Lower leg skin (tissue), 3 donors: ENCODE data around the gene B3GALT6.

Experiments used
- POLR2A ChIP-seq, 2 donors: fragments of 450-650 bp; IDR thresholded peaks; one replicate each; pipeline ENCODE4 v1.6.1; 2016 to 2017; ENCODE audit warnings: antibody characterized with exemption in 2 of 2, mild to moderate bottlenecking in 1 of 2, moderate library complexity in 1 of 2
- TF ChIP-seq, protein P1 (sequence below), 3 donors: fragments of 450-650 bp; IDR thresholded peaks; one replicate each; pipeline ENCODE4 v1.5.1; 2016; ENCODE audit warnings: antibody characterized with exemption in 3 of 3, mild to moderate bottlenecking in 3 of 3, moderate library complexity in 2 of 3

DNA sequence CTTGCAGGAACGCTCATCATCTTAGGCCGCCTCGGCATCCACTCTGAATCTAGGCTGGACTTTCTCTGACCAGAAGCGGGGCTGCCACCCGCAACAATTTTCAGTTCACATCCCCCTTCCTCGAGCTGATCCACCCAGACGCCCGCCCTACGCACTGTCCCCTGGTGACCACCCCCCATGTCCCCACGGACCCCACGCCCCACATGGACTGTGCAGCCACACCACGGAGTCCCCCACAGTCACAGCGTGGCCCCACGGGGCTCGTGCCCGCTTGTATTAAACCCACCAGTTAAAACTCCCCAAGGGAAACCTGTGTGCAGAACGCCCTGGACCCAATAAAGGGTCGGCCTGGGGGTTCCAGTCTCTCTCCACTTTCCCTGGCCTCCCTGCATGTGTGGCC is 27.5 kb downstream of the B3GALT6 start:
- TF ChIP-seq, protein P1, sequence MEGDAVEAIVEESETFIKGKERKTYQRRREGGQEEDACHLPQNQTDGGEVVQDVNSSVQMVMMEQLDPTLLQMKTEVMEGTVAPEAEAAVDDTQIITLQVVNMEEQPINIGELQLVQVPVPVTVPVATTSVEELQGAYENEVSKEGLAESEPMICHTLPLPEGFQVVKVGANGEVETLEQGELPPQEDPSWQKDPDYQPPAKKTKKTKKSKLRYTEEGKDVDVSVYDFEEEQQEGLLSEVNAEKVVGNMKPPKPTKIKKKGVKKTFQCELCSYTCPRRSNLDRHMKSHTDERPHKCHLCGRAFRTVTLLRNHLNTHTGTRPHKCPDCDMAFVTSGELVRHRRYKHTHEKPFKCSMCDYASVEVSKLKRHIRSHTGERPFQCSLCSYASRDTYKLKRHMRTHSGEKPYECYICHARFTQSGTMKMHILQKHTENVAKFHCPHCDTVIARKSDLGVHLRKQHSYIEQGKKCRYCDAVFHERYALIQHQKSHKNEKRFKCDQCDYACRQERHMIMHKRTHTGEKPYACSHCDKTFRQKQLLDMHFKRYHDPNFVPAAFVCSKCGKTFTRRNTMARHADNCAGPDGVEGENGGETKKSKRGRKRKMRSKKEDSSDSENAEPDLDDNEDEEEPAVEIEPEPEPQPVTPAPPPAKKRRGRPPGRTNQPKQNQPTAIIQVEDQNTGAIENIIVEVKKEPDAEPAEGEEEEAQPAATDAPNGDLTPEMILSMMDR (IDR thresholded peaks at IDR 0.05), result no peak
- TF ChIP-seq POLR2A (IDR thresholded peaks at IDR 0.05), result no peak
